HepG2 (cell line): ENCODE results near the gene CD9. TPM values are rescaled to one million over a fixed set of nuclear protein-coding genes. Genes with fewer than 3 reads are reported as not detected.

Source experiments
- ATAC-seq: fragments of 200-7000 bp; cut with Tn5 transposase; 3 replicates; pipeline ENCODE4 v1.9.1; 2020; ENCODE audit warnings: mild to moderate bottlenecking, moderate library complexity
- BruUV-seq: library from RNA; stranded (reverse); fragments of 400-500 nt; replicated peaks from 2 replicates; lab custom pipeline; 2021; lab: Mats Ljungman, UMichigan
- CTCF ChIA-PET: fragments of 300-600 bp; formaldehyde crosslinking; extraction: SDS; loops from one replicate; lab custom pipeline; 2021; ENCODE audit warnings: low total read pairs, inconsistent platforms, low intra/inter-chr PET ratio; lab: Yijun Ruan, JAX
- POLR2A ChIA-PET: fragments of 350-600 bp; sonication (Branson Sonifier 250); formaldehyde crosslinking; loops from one replicate; lab custom pipeline; 2020; ENCODE audit warnings: antibody characterized with exemption, inconsistent platforms; lab: Yijun Ruan, JAX
- DNase-seq: peaks from one replicate; pipeline ENCODE4 v3.0.0-alpha.2; 2015; ENCODE audit warnings: low spot score
- FAIRE-seq: peaks from 3 replicates; lab custom pipeline; 2011; peaks lifted over from hg19 to GRCh38; lab: Jason Lieb, UNC
- H2AFZ ChIP-seq: one replicate; pipeline ENCODE4 v1.6.1; 2011; ENCODE audit warnings: low read length, inconsistent platforms
- H3K27ac ChIP-seq: fragments of 300-600 bp; 3 replicates; pipeline ENCODE4 v1.8.0; 2011; ENCODE audit warnings: mixed run types, mild to moderate bottlenecking, mixed read lengths, low read length, inconsistent platforms; ENCODE audit not compliant: insufficient read depth; ENCODE audit errors: extremely low read length
- H3K27me3 ChIP-seq, 2 experiments: fragments of 200-600 bp in 1 of 2; 2 replicates in 1 of 2; 3 replicates in 1 of 2; pipeline versions ENCODE4 v1.6.0 to v1.8.0; 2011; ENCODE audit warnings: low read length in 2 of 2, mild to moderate bottlenecking in 2 of 2, moderate library complexity in 2 of 2, inconsistent platforms in 1 of 2; ENCODE audit not compliant: insufficient read depth in 2 of 2, control insufficient read depth in 1 of 2
- H3K36me3 ChIP-seq, 2 experiments: fragments of 200-600 bp in 1 of 2; replicated peaks in 1 of 2; 2 replicates in 1 of 2; 3 replicates in 1 of 2; pipeline versions ENCODE4 v1.5.1 to v1.8.0; 2011; ENCODE audit warnings: low read length in 2 of 2, inconsistent platforms in 1 of 2; ENCODE audit not compliant: insufficient read depth in 2 of 2, control insufficient read depth in 1 of 2
- H3K4me1 ChIP-seq: 2 replicates; pipeline ENCODE4 v1.5.1; 2012; ENCODE audit warnings: low read length, inconsistent platforms; ENCODE audit not compliant: insufficient read depth
- H3K4me2 ChIP-seq: 2 replicates; pipeline ENCODE4 v1.6.0; 2011; ENCODE audit warnings: low read depth, low read length, inconsistent platforms
- H3K4me3 ChIP-seq, 3 experiments: fragments of 200-600 bp in 1 of 3; sonication (generic), shearing (Covaris generic) in 1 of 3; replicated peaks in 1 of 3; 2 replicates each; pipeline ENCODE4 v1.5.1; 2011 to 2016; ENCODE audit warnings: low read length in 3 of 3, inconsistent platforms in 2 of 3, low read depth in 2 of 3, mild to moderate bottlenecking in 2 of 3, control low read depth in 1 of 3, mixed read lengths in 1 of 3; ENCODE audit not compliant: insufficient read depth in 1 of 3
- H3K79me2 ChIP-seq: one replicate; pipeline ENCODE4 v1.6.1; 2011; ENCODE audit warnings: low read length, inconsistent platforms; ENCODE audit not compliant: insufficient read depth
- H3K9ac ChIP-seq: 2 replicates; pipeline ENCODE4 v1.6.0; 2011; ENCODE audit warnings: mild to moderate bottlenecking, low read depth, low read length, inconsistent platforms; ENCODE audit not compliant: insufficient read depth
- H3K9me3 ChIP-seq: 2 replicates; pipeline ENCODE4 v1.5.1; 2012; ENCODE audit warnings: mild to moderate bottlenecking, low read length
- H4K20me1 ChIP-seq: 2 replicates; pipeline ENCODE4 v1.6.0; 2011; ENCODE audit warnings: inconsistent platforms, mild to moderate bottlenecking, low read length, moderate library complexity; ENCODE audit not compliant: insufficient read depth
- AKNA ChIP-seq: sonication (generic); formaldehyde crosslinking; IDR thresholded peaks from 2 replicates; pipeline ENCODE4 v1.4.0; 2020; ENCODE audit warnings: missing genetic modification reagents, borderline replicate concordance
- GABPA ChIP-seq, 2 experiments: IDR thresholded peaks; 2 replicates each; pipeline ENCODE4 v1.6.1; 2011 to 2016; ENCODE audit warnings: low read depth in 2 of 2, low read length in 1 of 2, missing biosample characterization in 1 of 2, missing genetic modification characterization in 1 of 2
- GRHL1 ChIP-seq: sonication (generic); formaldehyde crosslinking; conservative IDR thresholded peaks from 2 replicates; pipeline ENCODE4 v1.8.0; 2022; ENCODE audit warnings: missing genetic modification reagents
- JARID2 ChIP-seq: sonication (generic); formaldehyde crosslinking; IDR thresholded peaks from 2 replicates; pipeline ENCODE4 v1.8.1; 2023; ENCODE audit warnings: missing genetic modification reagents, inconsistent platforms; ENCODE audit not compliant: insufficient replicate concordance
- KDM5A ChIP-seq: fragments of 200-600 bp; sonication (generic); IDR thresholded peaks from 2 replicates; pipeline ENCODE4 v1.7.0; 2018; ENCODE audit warnings: antibody characterized with exemption, mild to moderate bottlenecking, low read length, borderline replicate concordance
- PCBP1 ChIP-seq: fragments of 200-400 bp; formaldehyde crosslinking; IDR thresholded peaks from 2 replicates; pipeline ENCODE4 v1.6.1; 2017; ENCODE audit warnings: mild to moderate bottlenecking, low read depth, low read length, borderline replicate concordance
- PTBP1 ChIP-seq: fragments of 200-400 bp; formaldehyde crosslinking; IDR thresholded peaks from 2 replicates; pipeline ENCODE4 v1.6.1; 2018; ENCODE audit warnings: low read length, low read depth; ENCODE audit not compliant: poor library complexity, severe bottlenecking
- STAG1 ChIP-seq: sonication (generic); formaldehyde crosslinking; IDR thresholded peaks from 2 replicates; pipeline ENCODE4 v1.4.0; 2020; ENCODE audit warnings: missing genetic modification reagents
- TCF7L2 ChIP-seq: IDR thresholded peaks from 2 replicates; pipeline ENCODE4 v1.6.1; 2011; ENCODE audit warnings: mild to moderate bottlenecking, low read depth, low read length, moderate library complexity
- TFDP1 ChIP-seq: IDR thresholded peaks from 2 replicates; pipeline ENCODE4 v1.6.1; 2016; ENCODE audit warnings: missing compliant biosample characterization, missing genetic modification reagents, borderline replicate concordance
- ZFP1 ChIP-seq: IDR thresholded peaks from 2 replicates; pipeline ENCODE4 v1.6.1; 2016
- ZNF343 ChIP-seq: sonication (generic); formaldehyde crosslinking; IDR thresholded peaks from 2 replicates; pipeline ENCODE4 v1.4.0; 2020; ENCODE audit warnings: mild to moderate bottlenecking, missing genetic modification reagents
- WGBS: methylation state at CpG from one replicate; pipeline ENCODE4 v1.1.6; 2017; ENCODE audit warnings: low lambda C conversion rate; 5-methylcytosine and 5-hydroxymethylcytosine counted together
- in situ Hi-C: cut with HindIII; loops from 2 replicates; pipeline ENCODE4 v1.10.0; 2017; ENCODE audit warnings: low pct_unique_long_range_greater_than_20kb; ENCODE audit not compliant: extremely low pct_ligation_motif_present
- intact Hi-C: fragments of 100-400 bp; cut with micrococcal nuclease; formaldehyde crosslinking; loops from one replicate; pipeline ENCODE4 v1.10.0; 2022; ENCODE audit not compliant: unreplicated experiment
- polyA plus RNA-seq, 8 experiments: library from polyadenylated mRNA; depleted of rRNA in 3 of 8; stranded (reverse) in 7 of 8; unstranded in 1 of 8; fragments of >200 nt; fragmentation: Illumina TruSeq in 4 of 8; extraction: Trizol in 4 of 8; gene quantifications; 2 replicates each; pipeline versions ENCODE4 v1.2.1 to v1.2.3, GENCODE V29; 2011 to 2016; ENCODE audit warnings: low read depth in 4 of 8, missing spikeins in 1 of 8, mixed read lengths in 1 of 8; ENCODE audit not compliant: insufficient read depth in 1 of 8
- total RNA-seq, 5 experiments: library from RNA; depleted of rRNA; stranded (reverse); fragments of >200 nt; fragmentation: Illumina TruSeq; extraction: Trizol; gene quantifications; 2 replicates each; pipeline ENCODE4 v1.2.3, GENCODE V29; 2016; ENCODE audit warnings: low read depth in 1 of 5
- TF ChIP-seq, protein P1 (sequence below): sonication (generic); formaldehyde crosslinking; IDR thresholded peaks from 2 replicates; pipeline ENCODE4 v1.4.0; 2020; ENCODE audit warnings: missing genetic modification reagents
- TF ChIP-seq, protein P2 (sequence below): sonication (generic); formaldehyde crosslinking; IDR thresholded peaks from 2 replicates; pipeline ENCODE4 v1.5.0; 2020; ENCODE audit warnings: mild to moderate bottlenecking, missing genetic modification reagents, borderline replicate concordance

The CD9 gene
- total and polyA plus RNA-seq, 2 of the 13 experiments (the other 11 are each of a cell fraction or from before 2014, with no cell fraction given) = 5.8 to 38.3 TPM

DNA sequence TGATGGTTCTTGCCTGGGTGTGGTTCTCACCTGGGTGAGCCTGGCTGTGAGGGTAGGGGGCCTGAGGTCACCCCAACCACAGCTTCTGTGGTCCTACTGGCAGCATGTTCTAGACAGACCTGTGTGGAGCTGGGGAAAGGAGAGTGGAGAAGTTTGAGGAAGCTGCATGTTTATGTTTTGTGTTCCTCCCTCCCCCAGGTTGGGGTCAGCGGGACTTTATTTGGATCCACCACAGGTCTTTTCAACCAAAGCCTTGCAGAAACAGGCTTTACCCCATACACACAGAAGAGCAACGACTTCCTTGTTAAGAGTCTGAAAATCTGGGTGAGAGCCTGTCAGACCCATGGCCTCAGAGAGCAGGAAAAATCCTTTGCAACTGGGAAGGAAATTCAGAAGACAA, 5.6 kb downstream of the CD9 start:
- no peaks in the 10 kb centered on the region for H3K36me3 ChIP-seq
- WGBS = 46% methylated on average over 2 of the region's 2 CpGs
- H3K9ac ChIP-seq = no peak overlapping the region
- in situ Hi-C loops (no loop called here), intact Hi-C loops (no loop called here)
- no peaks in the 10 kb centered on the region for H3K9me3 ChIP-seq
- ChIA-PET CTCF (no interaction called here), POLR2A (no interaction called here)
- peaks cover 2 to 20% of the 10 kb centered on the region in 2 experiments for H3K27me3 ChIP-seq
- H3K79me2 ChIP-seq = no peaks in the 10 kb centered on the region
- no peaks in the 10 kb centered on the region for H4K20me1 ChIP-seq
- no peak for FAIRE-seq
- H3K27ac ChIP-seq = no peak overlapping the region
- BruUV-seq = no TSS peak
- ATAC-seq = no peak
- H3K4me2 ChIP-seq = no peak overlapping the region
- DNase-seq = no peak
- H2AFZ ChIP-seq = no peak overlapping the region
- H3K4me3 ChIP-seq = no peak overlapping the region
- H3K4me1 ChIP-seq = peaks cover 21% of the 10 kb centered on the region
- no peak for TF ChIP-seq JARID2 (CRISPR knock-in tag)
- TF ChIP-seq GRHL1 (CRISPR knock-in tag) = no peak
- TF ChIP-seq, protein P1, sequence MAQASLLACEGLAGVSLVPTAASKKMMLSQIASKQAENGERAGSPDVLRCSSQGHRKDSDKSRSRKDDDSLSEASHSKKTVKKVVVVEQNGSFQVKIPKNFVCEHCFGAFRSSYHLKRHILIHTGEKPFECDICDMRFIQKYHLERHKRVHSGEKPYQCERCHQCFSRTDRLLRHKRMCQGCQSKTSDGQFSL (CRISPR knock-in tag) = no peak
- no peak for TF ChIP-seq GABPA (IDR thresholded peaks at IDR 0.05; ENCODE audit: low read depth, low read length)
- TF ChIP-seq GABPA (CRISPR knock-in tag; IDR thresholded peaks at IDR 0.05; ENCODE audit: low read depth) = no peak
- no peak for TF ChIP-seq ZFP1 (CRISPR knock-in tag)
- TF ChIP-seq AKNA (CRISPR knock-in tag) = no peak
- no peak for TF ChIP-seq KDM5A
- TF ChIP-seq STAG1 (CRISPR knock-in tag) = no peak
- TF ChIP-seq, protein P2, sequence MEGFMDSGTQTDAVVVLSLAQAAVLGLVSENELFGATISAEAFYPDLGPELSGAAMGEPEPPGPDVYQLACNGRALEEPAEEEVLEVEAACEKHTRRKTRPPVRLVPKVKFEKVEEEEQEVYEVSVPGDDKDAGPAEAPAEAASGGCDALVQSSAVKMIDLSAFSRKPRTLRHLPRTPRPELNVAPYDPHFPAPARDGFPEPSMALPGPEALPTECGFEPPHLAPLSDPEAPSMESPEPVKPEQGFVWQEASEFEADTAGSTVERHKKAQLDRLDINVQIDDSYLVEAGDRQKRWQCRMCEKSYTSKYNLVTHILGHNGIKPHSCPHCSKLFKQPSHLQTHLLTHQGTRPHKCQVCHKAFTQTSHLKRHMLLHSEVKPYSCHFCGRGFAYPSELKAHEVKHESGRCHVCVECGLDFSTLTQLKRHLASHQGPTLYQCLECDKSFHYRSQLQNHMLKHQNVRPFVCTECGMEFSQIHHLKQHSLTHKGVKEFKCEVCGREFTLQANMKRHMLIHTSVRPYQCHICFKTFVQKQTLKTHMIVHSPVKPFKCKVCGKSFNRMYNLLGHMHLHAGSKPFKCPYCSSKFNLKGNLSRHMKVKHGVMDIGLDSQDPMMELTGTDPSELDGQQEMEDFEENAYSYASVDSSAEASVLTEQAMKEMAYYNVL (CRISPR knock-in tag) = no peak
- TF ChIP-seq PCBP1 = no peak
- TF ChIP-seq PTBP1 = no peak
- TF ChIP-seq TFDP1 (CRISPR knock-in tag) = no peak
- no peak for TF ChIP-seq TCF7L2
- no peak for TF ChIP-seq ZNF343 (CRISPR knock-in tag)
